Liver (tissue), 9 donors: ENCODE results near the gene CACNA2D1. TPM values are rescaled to one million over a fixed set of nuclear protein-coding genes. Genes with fewer than 3 reads are reported as not detected.

Source experiments
- DNase-seq: peaks from one replicate; pipeline ENCODE4 v3.0.0-alpha.2; 2017; ENCODE audit warnings: low spot score
- H3K27ac ChIP-seq, 2 donors: one replicate each; pipeline ENCODE4 v1.7.0; 2013; ENCODE audit warnings: inconsistent platforms in 2 of 2, low read length in 2 of 2, control low read depth in 1 of 2, low read depth in 1 of 2, mild to moderate bottlenecking in 1 of 2
- H3K27me3 ChIP-seq, 4 donors: one replicate each; pipeline versions ENCODE4 v1.6.1 to v1.7.0; 2013; ENCODE audit warnings: low read length in 3 of 4, inconsistent platforms in 1 of 4, mild to moderate bottlenecking in 1 of 4, moderate library complexity in 1 of 4; ENCODE audit not compliant: control insufficient read depth in 4 of 4, insufficient read depth in 4 of 4
- H3K36me3 ChIP-seq, 4 donors: one replicate each; pipeline versions ENCODE4 v1.6.1 to v1.7.0; 2013; ENCODE audit warnings: low read length in 3 of 4, mild to moderate bottlenecking in 3 of 4, low read depth in 1 of 4, moderate library complexity in 1 of 4; ENCODE audit not compliant: control insufficient read depth in 4 of 4, insufficient read depth in 3 of 4
- H3K4me1 ChIP-seq, 4 donors: one replicate each; pipeline versions ENCODE4 v1.6.1 to v1.7.0; 2013; ENCODE audit warnings: low read length in 3 of 4, mild to moderate bottlenecking in 3 of 4, moderate library complexity in 1 of 4; ENCODE audit not compliant: control insufficient read depth in 4 of 4, insufficient read depth in 4 of 4
- H3K4me3 ChIP-seq, 3 donors: one replicate each; pipeline versions ENCODE4 v1.6.1 to v1.7.0; 2013; ENCODE audit warnings: low read length in 3 of 3, control low read depth in 1 of 3, low read depth in 1 of 3, mild to moderate bottlenecking in 1 of 3
- H3K9ac ChIP-seq, 2 donors: one replicate each; pipeline ENCODE4 v1.7.0; 2013; ENCODE audit warnings: low read length in 2 of 2, mild to moderate bottlenecking in 2 of 2, moderate library complexity in 2 of 2, control low read depth in 1 of 2, low read depth in 1 of 2
- H3K9me3 ChIP-seq, 4 donors: one replicate each; pipeline versions ENCODE4 v1.6.1 to v1.7.0; 2013; ENCODE audit warnings: low read length in 3 of 4; ENCODE audit not compliant: control insufficient read depth in 4 of 4
- ATF3 ChIP-seq: IDR thresholded peaks from 2 replicates; pipeline ENCODE4 v1.6.1; 2016; ENCODE audit warnings: antibody characterized with exemption
- EGR1 ChIP-seq, 2 donors: IDR thresholded peaks; 2 replicates each; pipeline ENCODE4 v1.6.1; 2016 to 2018; ENCODE audit warnings: antibody characterized with exemption in 2 of 2, low read depth in 2 of 2
- FOXA1 ChIP-seq: IDR thresholded peaks from 2 replicates; pipeline ENCODE4 v1.6.1; 2016; ENCODE audit warnings: antibody characterized with exemption
- FOXA2 ChIP-seq: IDR thresholded peaks from 2 replicates; pipeline ENCODE4 v1.6.1; 2016; ENCODE audit warnings: antibody characterized with exemption
- GABPA ChIP-seq, 2 donors: IDR thresholded peaks in 1 of 2; conservative IDR thresholded peaks in 1 of 2; 2 replicates each; pipeline ENCODE4 v1.6.1; 2016; ENCODE audit warnings: antibody characterized with exemption in 2 of 2, mild to moderate bottlenecking in 1 of 2, moderate library complexity in 1 of 2
- HNF4A ChIP-seq, 2 donors: conservative IDR thresholded peaks; 2 replicates each; pipeline ENCODE4 v1.6.1; 2016; ENCODE audit warnings: antibody characterized with exemption in 2 of 2, mild to moderate bottlenecking in 2 of 2
- HNF4G ChIP-seq: IDR thresholded peaks from 2 replicates; pipeline ENCODE4 v1.6.1; 2016; ENCODE audit warnings: antibody characterized with exemption
- JUND ChIP-seq, 2 donors: IDR thresholded peaks; 2 replicates each; pipeline ENCODE4 v1.6.1; 2016; ENCODE audit warnings: antibody characterized with exemption in 2 of 2
- MAX ChIP-seq: IDR thresholded peaks from 2 replicates; pipeline ENCODE4 v1.6.1; 2016; ENCODE audit warnings: antibody characterized with exemption
- NR2F2 ChIP-seq: IDR thresholded peaks from 2 replicates; pipeline ENCODE4 v1.6.1; 2016; ENCODE audit warnings: antibody characterized with exemption
- RAD21 ChIP-seq, 2 donors: IDR thresholded peaks; 2 replicates each; pipeline ENCODE4 v1.6.1; 2016; ENCODE audit warnings: antibody characterized with exemption in 2 of 2, mild to moderate bottlenecking in 2 of 2
- REST ChIP-seq: IDR thresholded peaks from 2 replicates; pipeline ENCODE4 v1.6.1; 2016; ENCODE audit warnings: antibody characterized with exemption, mild to moderate bottlenecking
- RXRA ChIP-seq, 2 donors: IDR thresholded peaks; 2 replicates each; pipeline ENCODE4 v1.6.1; 2017 to 2018; ENCODE audit warnings: antibody characterized with exemption in 2 of 2, mild to moderate bottlenecking in 1 of 2
- SP1 ChIP-seq: IDR thresholded peaks from 2 replicates; pipeline ENCODE4 v1.6.1; 2018; ENCODE audit warnings: antibody characterized with exemption, mild to moderate bottlenecking
- TAF1 ChIP-seq: conservative IDR thresholded peaks from 2 replicates; pipeline ENCODE4 v1.6.1; 2016; ENCODE audit warnings: antibody characterized with exemption, mild to moderate bottlenecking
- YY1 ChIP-seq: IDR thresholded peaks from 2 replicates; pipeline ENCODE4 v1.6.1; 2016; ENCODE audit warnings: antibody characterized with exemption, mild to moderate bottlenecking
- WGBS: extraction: QIAGEN DNeasy Blood & Tissue Kit; methylation state at CpG from one replicate; pipeline ENCODE4 v1.1.7; 2013; 5-methylcytosine and 5-hydroxymethylcytosine counted together
- polyA plus RNA-seq, 2 donors: library from polyadenylated mRNA; stranded (reverse) in 1 of 2; unstranded in 1 of 2; fragments of 200-250 nt in 1 of 2; fragments of >200 nt in 1 of 2; fragmentation: Nextera tagmentation in 1 of 2; extraction: Ambion mirVana in 1 of 2; gene quantifications; one replicate each; pipeline versions ENCODE4 v1.2.1 to v1.2.3, GENCODE V29; 2013 to 2015
- total RNA-seq, 2 donors: library from RNA; depleted of rRNA; stranded (reverse); fragments of >200 nt; gene quantifications; one replicate each; pipeline ENCODE4 v1.2.3, GENCODE V29; 2014
- TF ChIP-seq, protein P1 (sequence below): fragments of 150-350 bp; IDR thresholded peaks from 2 replicates; pipeline ENCODE4 v1.5.1; 2017; ENCODE audit warnings: improper control_type of control experiment, low read depth, low read length; ENCODE audit not compliant: missing input control
- donor health status: healthy.
- donor health status: healthy.
- donor health status: healthy.
- donor health status: healthy.
- donor health status: healthy.

Gene CACNA2D1
- total and polyA plus RNA-seq, 4 donors, result 0.42 to 2.3 (median 0.94) TPM

DNA sequence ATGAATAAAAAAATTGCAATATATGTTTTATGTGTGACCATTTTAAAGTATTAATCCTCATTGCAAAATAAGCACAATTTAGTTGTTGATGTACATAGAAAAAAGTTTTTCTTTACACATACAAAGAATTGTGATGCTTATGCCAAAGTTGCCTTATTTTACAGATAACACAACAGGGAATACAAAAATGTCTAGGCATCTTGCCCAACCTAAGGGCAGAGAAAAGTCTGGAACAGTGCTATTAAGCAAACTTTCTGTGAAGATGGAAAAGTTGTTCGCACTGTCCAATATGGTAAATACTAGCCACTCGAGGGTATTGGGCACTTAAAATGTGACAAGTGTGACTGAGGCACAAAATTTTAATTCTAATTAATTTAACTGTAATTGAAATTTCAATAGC is 483.6 kb downstream of the CACNA2D1 start:
- TF ChIP-seq ATF3 (no peak), RXRA (IDR thresholded peaks at IDR 0.05) (no peak), NR2F2 (no peak), REST (no peak), TAF1 (no peak), FOXA2 (no peak), HNF4G (no peak), GABPA (IDR thresholded peaks at IDR 0.05 in 1 of 2, conservative IDR thresholded peaks at IDR 0.05 in 1 of 2) (no peak), FOXA1 (no peak), EGR1 (IDR thresholded peaks at IDR 0.05; ENCODE audit: low read depth in 2 of 2) (no peak), MAX (no peak), SP1 (no peak), HNF4A (conservative IDR thresholded peaks at IDR 0.05) (no peak), YY1 (no peak)
- TF ChIP-seq, protein P1, sequence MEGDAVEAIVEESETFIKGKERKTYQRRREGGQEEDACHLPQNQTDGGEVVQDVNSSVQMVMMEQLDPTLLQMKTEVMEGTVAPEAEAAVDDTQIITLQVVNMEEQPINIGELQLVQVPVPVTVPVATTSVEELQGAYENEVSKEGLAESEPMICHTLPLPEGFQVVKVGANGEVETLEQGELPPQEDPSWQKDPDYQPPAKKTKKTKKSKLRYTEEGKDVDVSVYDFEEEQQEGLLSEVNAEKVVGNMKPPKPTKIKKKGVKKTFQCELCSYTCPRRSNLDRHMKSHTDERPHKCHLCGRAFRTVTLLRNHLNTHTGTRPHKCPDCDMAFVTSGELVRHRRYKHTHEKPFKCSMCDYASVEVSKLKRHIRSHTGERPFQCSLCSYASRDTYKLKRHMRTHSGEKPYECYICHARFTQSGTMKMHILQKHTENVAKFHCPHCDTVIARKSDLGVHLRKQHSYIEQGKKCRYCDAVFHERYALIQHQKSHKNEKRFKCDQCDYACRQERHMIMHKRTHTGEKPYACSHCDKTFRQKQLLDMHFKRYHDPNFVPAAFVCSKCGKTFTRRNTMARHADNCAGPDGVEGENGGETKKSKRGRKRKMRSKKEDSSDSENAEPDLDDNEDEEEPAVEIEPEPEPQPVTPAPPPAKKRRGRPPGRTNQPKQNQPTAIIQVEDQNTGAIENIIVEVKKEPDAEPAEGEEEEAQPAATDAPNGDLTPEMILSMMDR, result no peak
- Histone ChIP-seq H3K4me1 (no peaks in the 10 kb centered on the region), H3K4me3 (no peak overlapping the region), H3K9me3 (no peaks in the 10 kb centered on the region), H3K36me3 (no peaks in the 10 kb centered on the region), H3K9ac (no peak overlapping the region), H3K27me3 (peaks cover 0 to 3% (median 0%) of the 10 kb centered on the region in 4 donors), H3K27ac (no peak overlapping the region)
- no peak for DNase-seq
- whole genome bisulfite sequencing, result 62% methylated on average over 2 of the region's 2 CpGs

DNA sequence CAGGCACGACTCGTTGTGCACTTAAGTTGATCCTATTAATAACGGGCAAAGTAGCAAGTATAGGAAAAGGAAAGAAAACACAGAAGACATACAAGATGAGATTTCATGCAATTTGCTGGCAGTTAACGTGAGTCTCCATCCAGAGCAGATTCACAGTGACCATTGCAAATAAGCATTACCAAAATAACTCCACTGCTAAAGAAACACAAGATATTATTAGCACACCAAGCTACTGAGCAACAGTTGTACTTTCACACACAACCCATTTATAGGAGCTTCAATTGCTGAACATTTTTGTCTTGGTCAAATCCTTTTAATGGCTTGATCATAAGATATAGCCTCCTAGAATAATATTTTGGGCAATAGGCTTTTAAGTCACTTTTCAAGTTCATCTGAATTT is 486.1 kb downstream of the CACNA2D1 start:
- Histone ChIP-seq H3K4me3 (no peak overlapping the region), H3K4me1 (no peaks in the 10 kb centered on the region), H3K36me3 (no peaks in the 10 kb centered on the region), H3K9ac (no peak overlapping the region), H3K9me3 (no peaks in the 10 kb centered on the region), H3K27ac (no peak overlapping the region), H3K27me3 (peaks cover 0 to 3% (median 0%) of the 10 kb centered on the region in 4 donors)
- no peak for DNase-seq
- 69% methylated on average over 4 of the region's 4 CpGs for WGBS
- TF ChIP-seq GABPA (IDR thresholded peaks at IDR 0.05 in 1 of 2, conservative IDR thresholded peaks at IDR 0.05 in 1 of 2) (no peak), EGR1 (IDR thresholded peaks at IDR 0.05; ENCODE audit: low read depth in 2 of 2) (no peak), HNF4A (conservative IDR thresholded peaks at IDR 0.05) (no peak), TAF1 (no peak), RAD21 (IDR thresholded peaks at IDR 0.05) (no peak), YY1 (no peak), NR2F2 (no peak), REST (no peak), HNF4G (no peak), MAX (no peak), FOXA2 (no peak), FOXA1 (no peak), SP1 (no peak), RXRA (IDR thresholded peaks at IDR 0.05) (no peak), JUND (IDR thresholded peaks at IDR 0.05) (no peak)
- TF ChIP-seq, protein P1, result no peak
